ENCODE data around the gene ACKR4. TPM values are rescaled to one million over a fixed set of nuclear protein-coding genes. Genes with fewer than 3 reads are reported as not detected.

ACKR4 gene
- total RNA-seq = 1.4 and 3.2 TPM in 2 replicates
- 13.5 and 14.3 TPM in 2 replicates for polyA plus RNA-seq
- 8.0 and 11.9 TPM in 2 replicates for polyA plus RNA-seq (2011; cell fraction: cytosol; rRNA removed)
- polyA plus RNA-seq (2011; cell fraction: nucleus; rRNA removed) = 3.8 and 4.9 TPM in 2 replicates
- 1.1 and 1.2 TPM in 2 replicates for polyA plus RNA-seq (2012)
- 11.7 and 14.2 TPM in 2 replicates for polyA minus RNA-seq
- polyA minus RNA-seq (2011; cell fraction: cytosol; rRNA and poly(A)+ RNA removed) = not detected
- 4.5 and 6.7 TPM in 2 replicates for polyA minus RNA-seq (2011; cell fraction: nucleus; rRNA and poly(A)+ RNA removed)
- percentile 48 among the genes with signal in this experiment for Bru-seq, nascent RNA
- BruChase-seq, experiment 1, labeled RNA remaining after a 6-hour chase = percentile 40 among the genes with signal in this experiment
- percentile 38 among the genes with signal in this experiment for BruChase-seq, experiment 2, labeled RNA remaining after a 2-hour chase
- long read RNA-seq, partial matches to known transcripts = 0 of 6 reads
- long read RNA-seq, other reads (novel, unspliced or antisense) = 4 of 6 reads

DNA sequence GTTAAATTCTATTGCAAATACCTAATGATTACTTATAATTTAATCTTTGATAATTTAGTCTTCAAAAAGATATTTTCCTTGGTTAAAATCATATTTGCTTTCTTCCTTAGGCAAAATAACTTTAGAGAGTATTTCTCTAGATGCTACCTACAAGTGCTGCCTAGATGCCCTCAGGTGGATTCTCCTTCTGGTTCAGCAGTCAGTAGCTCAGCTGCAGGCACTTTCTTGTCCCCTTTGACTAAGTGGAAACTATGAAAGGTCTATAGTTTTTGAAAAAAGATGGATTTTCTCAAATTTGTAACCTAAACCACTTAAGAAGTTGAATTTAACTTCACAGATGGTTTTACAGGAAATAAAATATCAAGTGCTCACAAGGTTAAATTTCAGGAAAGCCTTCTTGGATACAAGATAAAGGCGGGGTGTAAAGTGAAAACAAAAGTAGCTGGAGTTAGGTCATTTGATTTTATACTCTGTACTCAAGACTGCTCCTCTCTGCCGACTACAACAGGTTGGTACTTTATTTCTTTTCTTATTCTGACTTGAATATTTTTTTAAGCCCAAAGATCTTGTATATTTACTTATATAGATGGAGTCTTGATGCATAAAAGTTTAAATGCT lies at the start of gene ACKR4:
Gene ACKR4, plus strand, starts transcription at position 455 of the 618 bp plus-strand sequence. CDS start 3,128 bp downstream, outside the sequence.
- Histone ChIP-seq H3K36me3 (ENCODE audit: control insufficient read depth in 2 of 2, extremely low read depth in 1 of 2, insufficient read depth in 2 of 2, low read length in 2 of 2) (no peaks in the 10 kb centered on the region), H4K20me1 (replicated peaks; ENCODE audit: control insufficient read depth, extremely low read depth, insufficient read depth, low read length) (no peaks in the 10 kb centered on the region), H3K79me2 (ENCODE audit: control insufficient read depth, insufficient read depth, low read length) (no peaks in the 10 kb centered on the region), H3K27ac (ENCODE audit: insufficient read depth, low read depth, low read length) (peak within 1 kb of the TSS; percentile 48), H3K9ac (replicated peaks; ENCODE audit: extremely low read depth, insufficient read depth, low read length) (peak within 1 kb of the TSS; percentile 55), H3K9me3 (replicated peaks; ENCODE audit: control insufficient read depth, insufficient read depth, low read length) (no peaks in the 10 kb centered on the region), H3K9me1 (replicated peaks; ENCODE audit: control insufficient read depth, extremely low read depth, insufficient read depth, low read length) (no peaks in the 10 kb centered on the region), H3K27me3 (ENCODE audit: control insufficient read depth in 2 of 2, insufficient read depth in 2 of 2, low read length in 2 of 2) (no peaks in the 10 kb centered on the region), H3K4me1 (ENCODE audit: control insufficient read depth, extremely low read depth, insufficient read depth, low read length) (peaks cover 40% of the 10 kb centered on the region), H2AFZ (ENCODE audit: low read depth, low read length) (peak within 1 kb of the TSS; percentile 75), H3K4me2 (ENCODE audit: insufficient read depth, low read length) (peak within 1 kb of the TSS; percentile 98), H3K4me3 (replicated peaks in 1 of 3; ENCODE audit: insufficient read depth in 1 of 3, low read depth in 1 of 3, low read length in 3 of 3) (peak within 1 kb of the TSS; percentile 24 to 70 (median 34))
- BruUV-seq (replicated peaks) = no TSS peak
- DNase-seq (ENCODE audit: low read depth, low spot score) = peak; percentile 78
- CTCF ChIA-PET = interaction anchor here (2.3 to 4.6 kb wide), 2 partner anchors 26 to 44 kb away, joined by 9 to 35 read pairs; no protein-coding TSS in a partner anchor
- POLR2A ChIA-PET = no interaction called here
- intact Hi-C loops (cut with micrococcal nuclease) = no loop called here
- FAIRE-seq = peak; percentile 35
- no peak for TF ChIP-seq EZH2 (IDR thresholded peaks at IDR 0.05; ENCODE audit: borderline replicate concordance, low read depth, low read length, severe bottlenecking)
- no peak for TF ChIP-seq POLR2A (IDR thresholded peaks at IDR 0.05; ENCODE audit: low read depth, low read length)
- no peak for TF ChIP-seq MAX (IDR thresholded peaks at IDR 0.05; ENCODE audit: insufficient read depth, insufficient read length)
- TF ChIP-seq, protein P1, sequence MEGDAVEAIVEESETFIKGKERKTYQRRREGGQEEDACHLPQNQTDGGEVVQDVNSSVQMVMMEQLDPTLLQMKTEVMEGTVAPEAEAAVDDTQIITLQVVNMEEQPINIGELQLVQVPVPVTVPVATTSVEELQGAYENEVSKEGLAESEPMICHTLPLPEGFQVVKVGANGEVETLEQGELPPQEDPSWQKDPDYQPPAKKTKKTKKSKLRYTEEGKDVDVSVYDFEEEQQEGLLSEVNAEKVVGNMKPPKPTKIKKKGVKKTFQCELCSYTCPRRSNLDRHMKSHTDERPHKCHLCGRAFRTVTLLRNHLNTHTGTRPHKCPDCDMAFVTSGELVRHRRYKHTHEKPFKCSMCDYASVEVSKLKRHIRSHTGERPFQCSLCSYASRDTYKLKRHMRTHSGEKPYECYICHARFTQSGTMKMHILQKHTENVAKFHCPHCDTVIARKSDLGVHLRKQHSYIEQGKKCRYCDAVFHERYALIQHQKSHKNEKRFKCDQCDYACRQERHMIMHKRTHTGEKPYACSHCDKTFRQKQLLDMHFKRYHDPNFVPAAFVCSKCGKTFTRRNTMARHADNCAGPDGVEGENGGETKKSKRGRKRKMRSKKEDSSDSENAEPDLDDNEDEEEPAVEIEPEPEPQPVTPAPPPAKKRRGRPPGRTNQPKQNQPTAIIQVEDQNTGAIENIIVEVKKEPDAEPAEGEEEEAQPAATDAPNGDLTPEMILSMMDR (IDR thresholded peaks at IDR 0.05; ENCODE audit: extremely low read depth in 1 of 2, insufficient read depth in 1 of 2, low read depth in 1 of 2, low read length in 2 of 2) = no peak
- TF ChIP-seq POLR2AphosphoS5 (IDR thresholded peaks at IDR 0.05; ENCODE audit: insufficient read depth, low read depth, low read length) = no peak
- no peak for TF ChIP-seq FOS (IDR thresholded peaks at IDR 0.05; ENCODE audit: borderline replicate concordance, insufficient read depth, low read length)
- no peak for TF ChIP-seq GATA2 (IDR thresholded peaks at IDR 0.05; ENCODE audit: insufficient read depth, insufficient read length, low read depth, low read length)
- TF ChIP-seq MYC (IDR thresholded peaks at IDR 0.05; ENCODE audit: low read depth, low read length) = no peak
- no peak for TF ChIP-seq JUN (IDR thresholded peaks at IDR 0.05; ENCODE audit: borderline replicate concordance, insufficient read depth, insufficient read length, low read depth)
- dilution Hi-C loops (cut with MboI; ENCODE audit: extremely low pct_ligation_motif_present, low sequenced_read_pairs) = no loop called here
